HepG2 (cell line): ENCODE results near the gene MRFAP1. TPM values are rescaled to one million over a fixed set of nuclear protein-coding genes. Genes with fewer than 3 reads are reported as not detected.
A peak's percentile ranks its signal among the peaks of the same experiment; 100 is the strongest.

Experiments
- GLMP ChIP-seq: sonication (generic); formaldehyde crosslinking; IDR thresholded peaks from 2 replicates; pipeline ENCODE4 v1.9.0; 2021; ENCODE audit warnings: missing genetic modification reagents, mild to moderate bottlenecking, borderline replicate concordance
- KLF15 ChIP-seq: sonication (generic); formaldehyde crosslinking; IDR thresholded peaks from 2 replicates; pipeline ENCODE4 v1.8.1; 2023; ENCODE audit warnings: borderline replicate concordance, mild to moderate bottlenecking, inconsistent platforms, missing genetic modification reagents, mixed read lengths
- MLX ChIP-seq: IDR thresholded peaks from 2 replicates; pipeline ENCODE4 v1.6.1; 2016
- MTA3 ChIP-seq: sonication (generic); formaldehyde crosslinking; IDR thresholded peaks from 2 replicates; pipeline ENCODE4 v1.4.0; 2020; ENCODE audit warnings: missing genetic modification reagents
- SETDB1 ChIP-seq: sonication (generic); formaldehyde crosslinking; IDR thresholded peaks from 2 replicates; pipeline ENCODE4 v1.5.1; 2020; ENCODE audit warnings: missing genetic modification reagents, mild to moderate bottlenecking, borderline replicate concordance
- TFE3 ChIP-seq: IDR thresholded peaks from 2 replicates; pipeline ENCODE4 v1.6.1; 2016
- U2AF1 ChIP-seq: fragments of 200-400 bp; formaldehyde crosslinking; optimal IDR thresholded peaks from 2 replicates; pipeline ENCODE3; 2017; ENCODE audit warnings: mild to moderate bottlenecking, low read depth, low read length
- ZNF12 ChIP-seq: sonication (generic); formaldehyde crosslinking; IDR thresholded peaks from 2 replicates; pipeline ENCODE4 v1.5.0; 2020; ENCODE audit warnings: missing genetic modification reagents
- ZNF281 ChIP-seq: sonication (generic); formaldehyde crosslinking; IDR thresholded peaks from 2 replicates; pipeline ENCODE4 v1.4.0; 2020; ENCODE audit warnings: missing genetic modification reagents, borderline replicate concordance
- ZNF282 ChIP-seq: fragments of 450-650 bp; IDR thresholded peaks from 2 replicates; pipeline ENCODE4 v1.6.1; 2018; ENCODE audit not compliant: partially characterized antibody
- ZNF337 ChIP-seq: sonication (generic); formaldehyde crosslinking; IDR thresholded peaks from 2 replicates; pipeline ENCODE4 v1.5.1; 2020; ENCODE audit warnings: missing genetic modification reagents, low read depth, mild to moderate bottlenecking, borderline replicate concordance
- ZNF430 ChIP-seq: sonication (generic); formaldehyde crosslinking; IDR thresholded peaks from 2 replicates; pipeline ENCODE4 v1.9.0; 2021; ENCODE audit warnings: mild to moderate bottlenecking, missing genetic modification reagents
- ZNF646 ChIP-seq: sonication (generic); formaldehyde crosslinking; IDR thresholded peaks from 2 replicates; pipeline ENCODE4 v1.9.0; 2021; ENCODE audit warnings: mild to moderate bottlenecking, missing genetic modification reagents
- polyA plus RNA-seq, 8 experiments: library from polyadenylated mRNA; depleted of rRNA in 3 of 8; stranded (reverse) in 7 of 8; unstranded in 1 of 8; fragments of >200 nt; fragmentation: Illumina TruSeq in 4 of 8; extraction: Trizol in 4 of 8; gene quantifications; 2 replicates each; pipeline versions ENCODE4 v1.2.1 to v1.2.3, GENCODE V29; 2011 to 2016; ENCODE audit warnings: low read depth in 4 of 8, missing spikeins in 1 of 8, mixed read lengths in 1 of 8; ENCODE audit not compliant: insufficient read depth in 1 of 8
- total RNA-seq, 5 experiments: library from RNA; depleted of rRNA; stranded (reverse); fragments of >200 nt; fragmentation: Illumina TruSeq; extraction: Trizol; gene quantifications; 2 replicates each; pipeline ENCODE4 v1.2.3, GENCODE V29; 2016; ENCODE audit warnings: low read depth in 1 of 5

MRFAP1 gene
- total and polyA plus RNA-seq, 2 of the 13 experiments (the other 11 are each of a cell fraction or from before 2014, with no cell fraction given), result 112 to 158 TPM

- TF ChIP-seq ZNF12 (0 out of 2 replicates have a peak, but pooled peaks have one; percentile 21), KLF15 (CRISPR knock-in tag) (no peak), ZNF337 (CRISPR knock-in tag) (no peak), MLX (CRISPR knock-in tag) (no peak), ZNF646 (CRISPR knock-in tag) (no peak), ZNF282 (no peak), U2AF1 (no peak), ZNF430 (peak; percentile 57; the same call in 1 of the 2 replicates), ZNF281 (no peak), SETDB1 (CRISPR knock-in tag) (no peak), TFE3 (CRISPR knock-in tag) (peak; percentile 69; the same call in 1 of the 2 replicates), MTA3 (CRISPR knock-in tag) (no peak), GLMP (CRISPR knock-in tag) (no peak)
Measured at GRCh38 chr4:6640292-6641163, at the start of gene MRFAP1 (continued).
